GM21528 (cell line): ENCODE data around the gene CNDP2.
A peak's percentile ranks its signal among the peaks of the same experiment; 100 is the strongest.
"Not testable (repeated sequence)": the region's sequence is repeated elsewhere in the genome, so short reads cannot be mapped to it uniquely, and the experiment has no call there.

Source experiments
- ATAC-seq: cut with Tn5 transposase; IDR thresholded peaks from one replicate; pipeline ENCODE4 v1.9.1; 2021; ENCODE audit warnings: mild to moderate bottlenecking, moderate library complexity; ENCODE audit not compliant: unreplicated experiment, low FRiP score

Gene CNDP2

GRCh38 chr18:74515620-74516231 is 19.6 kb downstream of the CNDP2 start:
- ATAC-seq = no peak

- no peak for ATAC-seq
Observed at GRCh38 chr18:74516271-74517235, 20.4 kb downstream of the CNDP2 start.

- no peak for ATAC-seq
Observed at GRCh38 chr18:74517236-74517630, 21.1 kb downstream of the CNDP2 start.

GRCh38 chr18:74518456-74519295 is 22.5 kb downstream of the CNDP2 start:
- ATAC-seq = no peak

GRCh38 chr18:74519320-74520095 is 23.3 kb downstream of the CNDP2 start:
- no peak for ATAC-seq

- no peak for ATAC-seq
Observed at GRCh38 chr18:74520096-74520833, 24.1 kb downstream of the CNDP2 start.

- no peak for ATAC-seq
Observed at GRCh38 chr18:74521068-74521725, 25.0 kb downstream of the CNDP2 start.

GRCh38 chr18:74522635-74523548 is 26.7 kb downstream of the CNDP2 start:
- no peak for ATAC-seq

GRCh38 chr18:74524097-74524496 is 27.9 kb downstream of the CNDP2 start:
- ATAC-seq = no peak

- ATAC-seq = not testable (repeated sequence)
Observed at GRCh38 chr18:74524915-74525314, 28.8 kb downstream of the CNDP2 start.

- no peak for ATAC-seq
Observed at GRCh38 chr18:74525741-74526140, 29.6 kb downstream of the CNDP2 start.

- ATAC-seq = no peak
Observed at GRCh38 chr18:74526488-74526887, 30.3 kb downstream of the CNDP2 start.

GRCh38 chr18:74528478-74528877 is 32.3 kb downstream of the CNDP2 start:
- ATAC-seq = peak; percentile 77

- ATAC-seq = no peak
Observed at GRCh38 chr18:74528913-74529312, 32.8 kb downstream of the CNDP2 start.

- ATAC-seq = no peak
Observed at GRCh38 chr18:74529378-74529777, 33.2 kb downstream of the CNDP2 start.

GRCh38 chr18:74529811-74530583 is 33.8 kb downstream of the CNDP2 start:
- ATAC-seq = no peak

GRCh38 chr18:74530584-74530862 is 34.4 kb downstream of the CNDP2 start:
- ATAC-seq = no peak
